Hematopoietic multipotent progenitor cell treated with erythropoietin and hydrocortisone succinate and interleukin-3 and kit ligand, for 15 days (in vitro differentiated cells): ENCODE results near the gene ACBD6.

Source experiments
- DNase-seq: peaks from one replicate; pipeline ENCODE4 v3.0.0-alpha.2; 2015; ENCODE audit warnings: low spot score

Gene ACBD6

DNA sequence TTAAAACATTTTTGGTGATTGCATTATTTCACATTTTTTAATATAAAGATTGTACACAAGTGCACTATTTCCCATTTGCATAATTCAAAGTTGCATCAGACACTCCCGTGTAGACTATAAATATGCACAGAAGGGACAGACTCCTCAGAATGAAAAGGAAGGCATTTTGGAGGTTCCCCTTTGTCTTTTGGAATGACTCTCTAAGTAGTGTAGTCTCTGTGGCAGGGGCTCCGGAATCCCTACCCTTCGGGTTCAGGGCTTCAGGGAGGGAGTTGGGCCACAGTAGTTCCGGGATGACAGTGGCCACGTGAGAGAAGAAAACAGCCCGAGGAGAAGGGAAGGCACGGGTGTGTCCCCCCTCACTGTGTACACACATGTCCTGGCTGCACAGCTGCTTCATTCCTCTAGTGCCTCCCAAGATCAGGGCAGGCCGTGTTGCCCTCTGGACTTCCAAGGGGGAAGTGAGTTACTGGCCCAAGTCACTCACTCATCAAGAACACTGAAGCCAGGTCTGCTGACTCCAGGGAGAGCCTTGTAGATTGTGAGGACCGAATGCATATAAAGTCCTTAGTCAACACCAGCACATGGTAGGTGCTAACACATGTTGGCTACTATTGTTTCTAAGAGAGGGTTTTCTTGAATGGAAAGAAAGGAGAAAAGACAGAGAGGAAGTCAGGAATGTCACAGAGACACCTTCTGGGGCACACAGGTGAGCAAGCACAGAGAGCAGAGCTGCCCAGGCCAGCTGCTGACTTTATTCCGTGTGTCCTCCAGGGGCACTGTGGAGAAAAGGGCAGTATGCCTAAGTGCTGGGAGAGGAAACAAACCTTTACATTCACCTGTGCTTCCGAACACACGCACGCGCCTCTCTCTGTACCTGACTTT lies 232.5 kb downstream of the ACBD6 start:
- DNase-seq, result no peak

GRCh38 chr1:180268556-180269075 lies 233.8 kb downstream of the ACBD6 start:
- no peak for DNase-seq

GRCh38 chr1:180267761-180268555 lies 234.4 kb downstream of the ACBD6 start:
- no peak for DNase-seq

DNA sequence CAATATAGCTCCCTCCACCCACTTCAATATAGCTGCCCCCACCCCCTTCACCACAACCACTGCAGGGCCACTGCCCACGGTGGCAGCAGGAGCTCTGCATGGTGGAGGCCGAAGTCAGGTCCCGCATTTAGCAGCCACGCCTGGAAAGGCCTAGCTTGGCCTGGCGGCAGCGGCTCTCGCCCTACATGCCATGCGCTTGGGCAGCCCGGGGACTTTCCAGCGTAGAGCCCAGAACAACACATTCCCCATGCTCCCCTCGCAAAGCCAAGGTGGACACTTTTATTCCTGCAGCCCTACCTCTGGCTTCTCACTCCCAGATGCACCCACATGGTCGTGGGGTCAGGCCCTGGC lies 235.2 kb downstream of the ACBD6 start:
- DNase-seq, result no peak

- DNase-seq, result no peak
Observed at GRCh38 chr1:180266275-180267210, 235.8 kb downstream of the ACBD6 start.

GRCh38 chr1:180265871-180266270 lies 236.5 kb downstream of the ACBD6 start:
- no peak for DNase-seq

- no peak for DNase-seq
Observed at GRCh38 chr1:180265201-180265600, 237.2 kb downstream of the ACBD6 start.

GRCh38 chr1:180264595-180264994 lies 237.8 kb downstream of the ACBD6 start:
- no peak for DNase-seq

DNA sequence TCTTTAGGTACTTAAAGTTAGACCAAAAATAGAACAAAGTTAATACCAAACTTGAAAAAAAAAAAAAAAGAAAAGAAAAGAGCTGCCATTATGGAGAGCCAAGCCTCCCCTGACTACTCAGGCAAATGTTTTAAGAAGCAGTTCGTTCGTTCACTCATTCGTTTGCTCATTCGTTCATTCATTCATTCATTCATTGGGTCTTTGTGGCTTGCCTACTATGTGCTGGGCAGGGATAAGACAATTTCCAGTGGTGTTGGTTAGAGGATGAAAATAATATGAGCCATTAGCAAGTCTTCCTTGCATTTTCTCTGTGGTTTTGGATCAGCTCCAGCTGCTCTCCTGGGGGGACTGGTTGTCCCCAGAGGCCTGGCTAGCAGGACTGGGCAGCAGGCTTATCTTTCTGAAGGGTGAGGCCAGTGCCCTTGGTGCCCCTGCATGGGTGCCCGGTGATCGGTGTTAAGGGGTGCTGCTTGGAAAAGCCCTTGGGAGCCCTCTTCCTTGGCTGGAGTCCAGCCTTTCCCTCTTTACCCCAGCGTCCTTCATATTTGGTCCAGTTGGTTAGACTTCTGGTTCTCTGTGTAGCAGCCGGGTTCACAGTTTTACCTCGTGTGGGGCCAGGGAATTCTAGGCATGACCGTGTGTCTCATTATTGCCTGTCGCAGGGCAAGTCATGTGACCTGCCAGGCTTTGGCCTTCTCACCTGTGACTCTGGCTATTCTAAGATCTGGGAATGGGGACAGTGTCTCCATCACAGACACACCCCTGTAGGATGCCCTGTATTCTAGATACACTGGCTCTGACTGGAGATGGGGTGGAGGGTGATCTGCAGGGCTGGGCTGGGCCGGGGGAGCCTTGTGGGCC lies 239.5 kb downstream of the ACBD6 start:
- no peak for DNase-seq

DNA sequence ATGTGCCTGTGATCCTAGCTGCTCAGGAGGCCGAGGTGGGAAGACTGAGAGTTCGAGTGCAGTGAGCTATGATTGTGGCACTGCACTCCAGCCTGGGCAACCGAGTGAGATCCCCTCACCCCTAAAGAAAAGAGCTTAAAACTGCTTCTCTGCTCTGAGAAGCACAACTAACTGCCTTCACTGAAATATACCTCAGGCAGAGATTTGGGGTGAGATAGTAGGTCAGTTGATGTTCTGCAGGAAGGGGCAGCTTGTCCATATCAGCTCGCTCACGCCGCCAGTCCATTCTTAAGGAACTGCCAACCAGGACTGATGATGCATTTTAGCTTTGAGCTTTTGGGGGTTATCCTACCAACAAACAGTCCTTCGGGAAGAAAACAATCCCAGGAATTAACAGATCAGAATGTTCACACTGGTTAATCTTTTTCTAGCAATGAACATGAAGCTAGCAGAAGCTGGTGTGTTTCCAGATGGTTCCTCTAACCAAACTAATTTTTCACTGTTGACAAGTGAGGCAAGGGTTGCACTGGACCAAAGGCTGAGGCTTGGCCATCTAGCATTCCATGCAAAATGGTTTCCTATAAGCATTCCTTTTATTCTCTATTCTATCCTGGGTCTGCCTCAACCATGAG lies 240.7 kb downstream of the ACBD6 start:
- no peak for DNase-seq

- no peak for DNase-seq
Observed at GRCh38 chr1:180261030-180261429, 241.3 kb downstream of the ACBD6 start.

DNA sequence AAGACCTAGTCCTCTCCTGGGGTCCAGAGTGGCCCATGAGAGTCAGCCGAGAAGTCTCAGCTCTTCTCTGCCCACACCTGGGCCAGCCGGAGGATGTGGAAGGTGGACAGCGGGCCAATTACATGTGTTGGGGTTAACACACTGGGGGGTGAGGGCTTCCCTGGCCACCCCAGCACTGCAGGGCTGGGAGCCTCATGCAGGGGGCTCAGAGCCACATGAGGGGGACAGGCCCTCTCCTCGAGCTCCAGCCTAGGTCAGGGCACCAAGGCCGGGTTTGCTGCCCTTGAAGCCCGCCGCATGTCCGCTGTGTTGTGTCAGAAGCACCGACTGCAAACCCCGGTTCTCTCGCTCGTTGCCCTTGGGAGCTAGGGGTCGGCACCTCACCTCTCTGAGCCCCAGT lies 241.8 kb downstream of the ACBD6 start:
- no peak for DNase-seq

- DNase-seq, result no peak
Observed at GRCh38 chr1:180259431-180260338, 242.7 kb downstream of the ACBD6 start.

DNA sequence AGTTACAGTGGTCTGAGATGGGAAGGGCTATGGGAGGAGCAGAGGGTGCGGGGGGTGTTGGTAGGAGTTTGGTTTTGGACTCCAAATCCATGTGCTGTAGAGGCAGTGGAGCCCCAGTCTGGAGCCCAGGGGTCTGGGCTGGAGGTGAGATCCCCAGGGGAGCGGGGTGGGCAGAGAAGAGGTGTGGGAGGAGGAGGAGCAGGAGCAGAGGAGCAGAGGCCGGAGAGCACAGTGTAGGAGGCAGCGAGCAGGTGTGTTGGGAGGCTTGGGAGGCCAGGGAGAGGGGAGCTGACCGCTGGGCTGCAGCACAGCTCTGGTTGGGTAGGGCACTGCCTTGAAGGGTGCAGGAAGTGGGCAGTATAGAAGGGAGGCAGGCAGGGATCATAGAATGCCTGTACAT lies 243.4 kb downstream of the ACBD6 start:
- no peak for DNase-seq

DNA sequence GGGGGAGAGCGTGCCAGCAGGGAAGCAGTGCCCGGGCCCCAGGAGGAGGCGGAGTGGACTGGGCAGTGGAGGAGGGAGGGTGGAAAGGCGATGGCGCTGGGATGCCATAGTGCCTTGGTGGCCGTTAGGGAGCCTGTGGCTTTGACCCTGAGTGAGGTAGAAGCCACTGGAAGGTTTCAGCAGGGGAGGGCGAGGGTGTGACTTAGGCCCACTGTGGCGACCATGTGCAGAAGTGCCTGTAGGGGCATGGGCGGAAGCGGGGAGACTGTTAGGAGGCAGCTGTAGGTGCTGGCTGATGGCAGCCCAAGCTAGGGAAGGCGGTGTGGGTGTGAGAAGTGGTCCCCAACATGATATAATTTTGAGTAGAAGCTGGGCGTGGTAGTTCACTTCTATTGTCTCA lies 244.1 kb downstream of the ACBD6 start:
- no peak for DNase-seq

DNA sequence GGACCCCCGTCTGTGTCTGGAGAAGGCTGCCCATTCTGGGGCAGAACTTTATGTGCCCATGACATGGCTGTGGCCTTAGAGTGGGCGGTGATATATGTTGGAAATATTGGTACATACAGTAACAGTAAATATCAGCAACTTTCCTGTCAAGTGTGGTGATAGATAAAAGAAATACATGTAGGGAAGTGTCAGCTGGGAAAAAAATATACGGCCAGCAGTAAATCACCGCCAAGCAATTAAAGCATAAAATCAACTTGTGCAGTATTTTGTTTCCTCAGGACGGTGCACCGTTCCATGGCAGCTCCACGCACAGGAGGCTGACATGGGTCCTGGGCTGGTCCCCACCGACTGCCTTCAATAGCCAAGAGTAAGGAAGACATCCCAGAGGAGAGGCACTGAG lies 244.9 kb downstream of the ACBD6 start:
- DNase-seq, result no peak

- DNase-seq, result no peak
Observed at GRCh38 chr1:180257028-180257386, 245.4 kb downstream of the ACBD6 start.

GRCh38 chr1:180256341-180257027 lies 245.9 kb downstream of the ACBD6 start:
- DNase-seq, result no peak
